ENCODE measurements around the gene LCAT.
"Not testable (repeated sequence)": the region's sequence is repeated elsewhere in the genome, so short reads cannot be mapped to it uniquely, and the experiment has no call there.

LCAT gene

DNA sequence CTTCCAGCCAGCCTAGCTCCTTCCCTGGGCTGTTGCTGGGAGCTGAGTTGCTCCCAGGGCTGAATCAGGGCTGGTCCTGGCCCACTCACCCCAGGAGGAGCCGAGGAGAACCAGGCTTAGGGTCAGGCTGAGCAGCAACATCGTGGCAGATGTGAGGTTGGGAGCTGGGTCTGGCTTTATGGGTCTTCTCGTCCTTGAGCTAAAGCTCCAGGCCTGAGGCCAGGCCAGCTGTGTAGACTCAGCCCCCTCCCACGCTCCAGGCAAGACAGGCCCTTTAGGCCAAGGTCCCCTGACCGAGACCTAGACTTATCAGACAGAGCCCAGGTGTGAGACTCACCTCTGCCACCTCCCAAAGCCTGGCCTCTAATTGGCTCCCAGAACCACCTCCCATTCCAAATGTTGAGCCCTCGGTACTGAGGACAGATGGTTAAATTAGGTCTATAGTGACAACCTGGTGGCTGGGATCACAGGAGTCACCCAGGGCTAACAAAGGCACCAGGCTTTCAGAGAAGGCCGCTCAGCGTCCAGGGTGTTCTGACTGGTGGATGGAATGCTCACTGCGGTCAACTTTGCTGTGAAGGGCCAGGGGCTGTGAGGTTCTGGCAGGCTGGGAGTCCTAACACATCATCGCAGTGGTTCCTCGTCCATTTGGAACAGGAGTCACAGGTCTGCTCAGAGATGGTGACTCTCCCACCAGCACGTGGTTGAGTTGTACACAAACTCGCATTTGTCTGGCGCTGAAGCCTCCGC is 12.0 kb downstream of the LCAT start, which contains the start of gene CTRL:
Gene CTRL, minus strand, starts transcription at position 151 of the 750 bp plus-strand sequence. Its CDS starts 10 bp downstream, at position 141.
- no peak for FAIRE-seq

DNA sequence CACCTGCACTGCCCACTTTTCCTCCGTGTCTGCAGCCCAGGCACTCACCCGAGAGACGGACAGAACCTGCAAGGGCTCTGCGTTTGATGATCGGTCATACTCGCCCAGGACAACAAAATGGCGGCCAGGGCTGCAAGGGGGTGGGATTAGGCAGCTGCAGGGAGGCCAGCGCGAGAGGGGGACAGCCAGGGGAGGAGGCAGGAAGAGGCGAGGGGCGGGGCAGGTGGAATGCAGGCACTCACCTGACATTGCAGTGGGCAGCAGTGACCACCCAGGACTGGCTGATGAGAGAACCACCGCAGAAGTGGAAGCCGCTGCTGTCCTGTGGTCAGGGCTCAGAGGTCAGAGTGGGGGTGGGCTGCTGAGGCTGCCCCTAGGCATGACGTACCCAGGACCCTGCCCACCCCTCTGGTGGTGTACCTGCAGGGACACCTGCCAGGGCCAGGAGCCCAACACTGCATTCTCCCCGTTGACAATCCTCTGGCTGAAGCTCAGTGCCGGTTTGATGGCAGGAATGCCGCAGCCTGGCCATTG is 13.2 kb downstream of the LCAT start:
- FAIRE-seq: no peak

DNA sequence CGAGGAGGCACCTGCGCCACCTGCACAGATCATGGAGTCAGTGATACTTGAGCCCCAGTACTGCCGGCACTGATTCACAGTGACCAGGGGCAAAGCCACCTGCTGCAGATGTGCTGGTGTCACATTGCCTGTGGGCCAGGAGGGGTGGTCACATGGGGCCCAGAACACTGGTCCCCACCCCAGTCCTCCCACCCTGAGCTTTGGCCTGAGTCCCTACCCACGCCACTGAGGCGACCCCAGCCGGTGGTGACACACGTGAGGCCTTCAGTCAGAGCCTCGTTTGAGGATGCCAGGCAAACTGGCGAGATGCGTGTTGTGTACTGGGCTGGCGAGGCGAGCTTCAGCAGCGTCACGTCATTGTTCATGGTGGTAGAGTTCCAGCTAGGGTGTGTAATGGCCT is 13.7 kb downstream of the LCAT start:
- no peak for FAIRE-seq

DNA sequence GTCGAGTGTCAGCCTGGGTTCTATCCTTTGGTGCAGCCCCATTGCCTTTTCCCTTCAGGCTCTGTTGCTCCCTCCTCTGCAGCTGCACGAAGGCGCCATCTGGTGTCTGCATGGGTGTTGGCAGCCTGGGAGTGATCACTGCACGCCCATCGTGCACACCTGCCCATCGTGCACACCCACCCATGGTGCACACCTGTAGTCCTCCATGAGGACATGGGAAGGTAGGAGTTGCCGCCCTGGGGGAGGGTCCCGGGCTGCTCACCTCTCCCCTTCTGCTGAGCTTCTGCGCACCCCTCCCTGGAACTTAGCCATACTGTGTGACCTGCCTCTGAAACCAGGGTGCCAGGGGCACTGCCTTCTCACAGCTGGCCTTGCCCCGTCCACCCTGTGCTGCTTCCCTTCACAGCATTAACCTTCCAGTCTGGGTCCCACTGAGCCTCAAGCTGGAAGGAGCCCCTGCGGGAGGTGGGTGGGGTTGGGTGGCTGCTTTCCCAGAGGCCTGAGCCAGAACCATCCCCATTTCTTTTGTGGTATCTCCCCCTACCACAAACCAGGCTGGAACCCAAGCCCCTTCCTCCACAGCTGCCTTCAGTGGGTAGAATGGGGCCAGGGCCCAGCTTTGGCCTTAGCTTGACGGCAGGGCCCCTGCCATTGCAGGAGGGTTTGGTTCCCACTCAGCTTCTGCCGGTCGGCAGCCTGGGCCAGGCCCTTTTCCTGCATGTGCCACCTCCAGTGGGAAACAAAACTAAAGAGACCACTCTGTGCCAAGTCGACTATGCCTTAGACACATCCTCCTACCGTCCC is 15.2 kb downstream of the LCAT start:
- FAIRE-seq: no peak

DNA sequence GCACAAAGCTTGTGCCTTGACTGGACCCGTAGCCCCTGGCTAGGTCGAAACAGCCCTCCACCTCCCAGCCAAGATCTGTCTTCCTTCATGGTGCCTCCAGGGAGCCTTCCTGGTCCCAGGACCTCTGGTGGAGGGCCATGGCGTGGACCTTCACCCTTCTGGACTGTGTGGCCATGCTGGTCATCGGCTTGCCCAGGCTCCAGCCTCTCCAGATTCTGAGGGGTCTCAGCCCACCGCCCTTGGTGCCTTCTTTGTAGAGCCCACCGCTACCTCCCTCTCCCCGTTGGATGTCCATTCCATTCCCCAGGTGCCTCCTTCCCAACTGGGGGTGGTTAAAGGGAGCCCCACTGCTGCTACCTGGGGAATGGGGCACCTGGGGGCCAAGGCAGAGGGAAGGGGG is 15.8 kb downstream of the LCAT start:
- no peak for FAIRE-seq

DNA sequence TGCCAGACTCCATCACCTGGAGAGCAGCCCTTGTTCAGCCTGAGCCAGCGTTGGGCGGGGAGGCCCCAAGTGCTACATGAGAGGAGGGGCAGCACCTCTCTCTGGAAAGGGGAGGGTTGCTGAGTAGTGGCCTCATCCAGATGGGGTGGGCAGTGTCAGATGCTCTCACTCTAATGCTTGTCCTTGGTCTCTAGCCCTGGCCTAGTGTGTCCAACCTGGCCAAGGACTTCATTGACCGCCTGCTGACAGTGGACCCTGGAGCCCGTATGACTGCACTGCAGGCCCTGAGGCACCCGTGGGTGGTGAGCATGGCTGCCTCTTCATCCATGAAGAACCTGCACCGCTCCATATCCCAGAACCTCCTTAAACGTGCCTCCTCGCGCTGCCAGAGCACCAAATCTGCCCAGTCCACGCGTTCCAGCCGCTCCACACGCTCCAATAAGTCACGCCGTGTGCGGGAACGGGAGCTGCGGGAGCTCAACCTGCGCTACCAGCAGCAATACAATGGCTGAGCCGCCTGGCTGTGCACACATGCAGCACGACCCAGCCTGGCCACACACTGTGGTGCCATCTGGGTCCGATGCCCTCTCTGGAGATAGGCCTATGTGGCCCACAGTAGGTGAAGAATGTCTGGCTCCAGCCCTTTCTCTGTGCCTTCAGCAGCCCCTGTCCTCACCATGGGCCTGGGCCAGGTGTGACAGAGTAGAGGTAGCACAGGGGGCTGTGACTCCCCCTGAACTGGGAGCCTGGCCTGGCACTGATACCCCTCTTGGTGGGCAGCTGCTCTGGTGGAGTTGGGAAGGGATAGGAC is 16.6 kb downstream of the LCAT start:
- FAIRE-seq: no peak

DNA sequence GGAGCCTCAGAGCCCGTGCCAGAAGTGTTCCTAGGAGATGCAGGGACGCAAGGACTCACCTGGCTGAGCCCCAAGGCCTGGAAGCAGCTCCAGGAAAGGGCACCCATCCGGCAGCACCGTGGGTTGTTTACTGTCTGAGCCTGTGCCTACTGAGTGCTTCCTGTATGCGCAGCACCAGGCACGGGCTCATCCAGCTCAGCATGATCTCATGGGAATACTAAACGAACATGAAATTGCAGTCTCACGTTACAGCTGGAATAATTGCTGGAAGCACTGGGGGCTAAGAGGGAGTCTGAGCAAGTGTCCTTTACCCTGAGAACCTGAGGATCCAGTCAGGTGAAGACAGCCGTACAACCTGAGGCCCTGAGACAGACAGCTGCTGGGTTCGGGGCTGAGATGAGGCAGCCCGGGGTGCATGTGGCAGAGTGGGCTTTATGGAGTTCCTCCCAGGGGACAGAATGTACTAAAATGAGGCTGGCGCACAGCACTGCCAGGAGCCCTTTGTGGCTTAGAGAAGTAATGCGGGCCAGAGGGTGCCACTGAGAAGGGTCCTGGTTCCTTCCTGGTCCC is 17.7 kb downstream of the LCAT start:
- FAIRE-seq: no peak

DNA sequence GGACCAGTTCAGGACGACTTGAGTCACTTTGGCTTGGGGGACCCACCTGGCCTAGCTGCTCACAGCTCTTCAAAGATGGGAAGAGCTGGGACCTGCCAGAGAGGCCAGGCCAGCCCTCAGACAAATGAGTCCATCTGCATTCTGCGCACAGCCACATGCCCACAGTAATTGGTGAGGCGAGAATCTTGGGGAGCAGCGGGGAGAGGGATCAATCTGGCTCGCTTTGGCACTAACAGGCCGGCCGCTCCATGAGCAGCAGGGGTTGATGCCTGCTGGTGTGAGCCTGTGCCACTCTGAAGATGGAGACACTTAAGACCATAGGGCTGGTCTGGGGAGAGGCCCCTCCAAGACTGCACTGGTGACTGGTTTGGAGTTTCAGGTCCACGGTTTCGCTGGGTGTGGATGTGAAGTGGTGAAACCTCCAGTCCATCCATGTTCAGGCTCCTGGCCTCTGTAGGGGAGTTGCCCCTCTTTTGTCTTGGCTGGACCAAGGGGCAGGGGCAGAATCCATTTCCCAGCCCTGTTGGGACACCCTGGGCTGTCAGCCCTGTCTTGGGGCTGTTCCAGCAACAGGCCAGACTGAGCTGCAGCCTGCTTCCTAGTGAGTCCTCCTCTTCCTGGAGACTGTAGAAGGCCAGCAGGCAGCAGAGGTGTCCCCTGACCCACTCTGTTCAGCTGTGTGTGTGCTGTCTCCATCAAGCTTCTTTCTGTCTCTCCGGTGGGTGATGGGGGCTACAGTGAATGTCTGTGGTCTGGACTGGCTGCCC is 19.6 kb downstream of the LCAT start:
- FAIRE-seq: no peak

DNA sequence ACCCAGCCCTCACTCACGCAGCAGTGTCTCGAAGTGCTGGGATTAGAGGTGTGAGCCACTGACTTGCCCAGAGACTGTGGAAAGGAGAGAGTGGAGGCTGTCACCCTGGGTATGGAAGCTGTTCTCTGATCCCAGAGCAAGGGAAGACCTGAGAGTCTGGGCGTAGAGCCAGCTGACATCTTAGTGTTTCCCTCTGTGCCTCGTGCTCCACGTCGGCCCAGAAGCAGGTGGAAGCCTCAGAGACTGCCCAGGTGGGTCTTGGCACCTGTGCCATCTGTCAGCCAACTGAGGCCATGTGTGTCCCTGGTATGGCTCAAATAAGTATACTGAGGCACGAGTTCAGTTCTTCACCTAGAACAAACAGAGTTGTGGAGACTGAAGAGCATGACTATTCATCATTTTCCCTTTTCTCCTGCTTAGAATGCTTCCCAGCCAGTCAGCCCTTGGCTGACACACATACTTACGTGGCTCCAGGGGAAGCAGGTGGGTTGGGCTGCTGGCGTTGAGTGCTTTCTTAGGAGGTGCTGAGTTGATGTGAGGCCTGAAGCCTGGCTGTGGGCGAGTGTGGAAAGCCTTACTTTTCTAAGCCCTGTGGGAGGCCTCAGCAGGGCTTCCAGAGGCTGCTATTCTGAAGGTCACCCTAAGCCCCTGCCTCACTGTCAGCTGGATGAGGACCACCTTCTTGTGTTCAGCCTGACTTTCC is 20.4 kb downstream of the LCAT start:
- FAIRE-seq: no peak

DNA sequence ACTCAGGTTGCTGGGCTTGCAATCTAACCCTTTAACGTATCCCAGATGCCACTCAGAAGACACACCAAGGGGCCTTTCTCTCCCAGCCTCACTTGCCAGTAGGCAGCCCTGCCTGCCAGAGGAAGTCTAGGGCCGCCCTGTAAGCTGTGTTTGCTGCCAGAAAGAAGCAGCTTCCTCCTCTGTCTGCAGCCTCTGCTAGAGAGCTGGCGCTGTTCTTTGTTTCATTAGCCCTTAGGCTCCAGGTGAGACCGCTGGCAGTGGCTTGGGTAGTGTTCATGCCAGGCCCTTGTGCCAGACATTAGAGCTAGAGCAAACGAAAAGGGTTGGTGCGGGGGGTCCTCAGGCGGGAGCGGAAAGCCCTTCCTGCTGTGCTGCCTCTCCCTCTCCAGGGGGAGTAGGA is 21.2 kb downstream of the LCAT start:
- FAIRE-seq: no peak

DNA sequence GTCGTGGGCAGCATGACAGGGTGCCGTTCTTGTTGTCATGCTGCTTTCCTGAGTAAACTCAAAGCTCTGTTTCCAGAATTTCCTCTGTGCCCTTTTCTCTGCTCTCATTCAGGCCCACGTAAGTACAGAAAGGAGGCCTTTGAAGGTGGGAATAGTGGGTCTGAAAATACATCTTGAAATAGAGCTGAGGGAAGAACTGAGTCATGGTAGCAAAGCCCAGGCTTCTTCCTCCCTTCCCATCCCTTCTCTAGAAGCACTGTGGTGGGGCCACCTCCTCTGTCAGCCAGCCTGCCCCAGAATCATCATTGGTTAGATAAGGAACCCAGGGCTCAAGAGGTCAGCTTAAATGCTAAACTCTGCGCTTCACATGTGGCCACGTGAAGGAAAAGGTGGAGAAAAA is 21.7 kb downstream of the LCAT start:
- FAIRE-seq: no peak

DNA sequence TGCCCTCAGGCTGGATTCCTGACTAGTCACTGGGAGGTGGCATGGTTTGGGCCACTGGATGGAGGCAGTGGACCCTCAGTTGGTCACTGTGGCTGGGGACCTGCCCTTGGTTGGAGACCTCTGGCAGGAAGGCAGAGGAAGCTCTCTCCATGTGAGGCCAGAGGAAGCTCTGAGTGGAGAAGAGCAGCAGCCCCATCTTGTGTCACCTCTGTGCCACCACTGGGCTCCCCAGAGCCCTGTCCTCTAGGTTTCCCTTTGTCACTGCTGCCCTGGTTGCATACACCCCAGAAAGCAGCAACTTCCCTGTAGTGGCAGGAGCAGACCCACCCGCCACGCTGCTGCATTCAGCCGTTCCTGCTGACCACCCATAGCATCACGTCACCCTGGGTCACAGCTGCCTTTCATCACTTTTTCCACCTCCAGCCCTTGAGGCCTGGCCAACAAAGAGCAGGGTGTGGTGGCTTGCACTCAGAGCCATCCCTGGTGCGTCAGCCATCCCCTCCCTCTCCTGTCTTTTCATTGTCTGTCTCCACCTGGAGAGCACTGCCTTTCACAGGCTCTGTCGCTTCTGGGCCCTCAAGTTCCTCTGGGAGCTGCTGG is 24.2 kb downstream of the LCAT start:
- FAIRE-seq: no peak

DNA sequence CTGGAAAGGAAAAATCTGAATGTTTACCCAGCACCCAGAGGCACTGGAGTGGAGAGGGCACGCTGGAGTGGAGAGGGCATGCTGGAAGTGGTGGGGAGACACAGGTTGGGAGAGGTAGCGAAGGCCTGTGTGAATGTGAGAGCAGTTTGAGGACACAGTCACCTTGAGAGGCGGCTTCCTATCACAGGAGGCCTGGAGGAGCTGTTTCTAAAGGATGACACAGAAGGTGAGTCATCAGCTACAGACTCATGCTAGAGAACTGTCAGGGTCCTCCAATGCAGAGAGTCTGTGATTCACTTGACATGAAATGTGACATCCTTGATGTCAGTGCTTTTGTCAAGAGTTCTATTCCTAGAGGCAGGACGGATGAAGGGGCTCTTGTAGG is 26.1 kb downstream of the LCAT start:
- FAIRE-seq: no peak

DNA sequence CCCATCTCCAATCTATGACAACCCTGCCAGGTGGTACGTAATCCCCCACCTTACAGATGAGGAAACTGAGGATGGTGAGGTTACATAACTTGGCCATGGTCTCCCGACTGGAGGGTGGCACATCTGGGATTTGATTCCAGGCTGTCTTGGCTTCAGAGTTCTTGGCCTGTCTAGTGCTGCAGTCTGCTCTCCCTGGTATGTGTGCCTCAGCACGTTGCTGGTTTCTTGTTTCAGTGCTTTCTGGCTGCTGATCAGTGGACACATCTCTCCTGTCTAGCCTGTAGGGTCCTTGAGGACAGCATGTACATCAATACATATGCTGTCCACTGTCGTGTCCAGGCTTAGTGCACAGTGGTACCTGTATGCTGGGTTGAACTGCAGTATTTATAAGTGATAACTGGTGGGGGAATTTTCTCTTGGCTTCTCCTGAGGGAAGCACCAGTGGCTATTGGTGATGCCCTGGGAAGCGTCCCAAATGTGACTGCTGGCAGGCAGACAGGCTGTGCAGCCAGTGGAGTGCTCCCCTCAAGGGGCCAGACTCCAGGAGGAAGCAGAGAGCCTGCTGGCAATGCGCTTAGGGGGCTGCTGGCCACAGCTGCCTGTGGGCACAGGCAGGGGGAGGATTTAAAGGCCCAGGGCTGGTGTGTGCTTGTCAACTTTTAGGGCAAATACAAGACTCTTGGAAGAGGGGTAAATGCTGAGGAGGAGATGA is 26.6 kb downstream of the LCAT start:
- FAIRE-seq: no peak

DNA sequence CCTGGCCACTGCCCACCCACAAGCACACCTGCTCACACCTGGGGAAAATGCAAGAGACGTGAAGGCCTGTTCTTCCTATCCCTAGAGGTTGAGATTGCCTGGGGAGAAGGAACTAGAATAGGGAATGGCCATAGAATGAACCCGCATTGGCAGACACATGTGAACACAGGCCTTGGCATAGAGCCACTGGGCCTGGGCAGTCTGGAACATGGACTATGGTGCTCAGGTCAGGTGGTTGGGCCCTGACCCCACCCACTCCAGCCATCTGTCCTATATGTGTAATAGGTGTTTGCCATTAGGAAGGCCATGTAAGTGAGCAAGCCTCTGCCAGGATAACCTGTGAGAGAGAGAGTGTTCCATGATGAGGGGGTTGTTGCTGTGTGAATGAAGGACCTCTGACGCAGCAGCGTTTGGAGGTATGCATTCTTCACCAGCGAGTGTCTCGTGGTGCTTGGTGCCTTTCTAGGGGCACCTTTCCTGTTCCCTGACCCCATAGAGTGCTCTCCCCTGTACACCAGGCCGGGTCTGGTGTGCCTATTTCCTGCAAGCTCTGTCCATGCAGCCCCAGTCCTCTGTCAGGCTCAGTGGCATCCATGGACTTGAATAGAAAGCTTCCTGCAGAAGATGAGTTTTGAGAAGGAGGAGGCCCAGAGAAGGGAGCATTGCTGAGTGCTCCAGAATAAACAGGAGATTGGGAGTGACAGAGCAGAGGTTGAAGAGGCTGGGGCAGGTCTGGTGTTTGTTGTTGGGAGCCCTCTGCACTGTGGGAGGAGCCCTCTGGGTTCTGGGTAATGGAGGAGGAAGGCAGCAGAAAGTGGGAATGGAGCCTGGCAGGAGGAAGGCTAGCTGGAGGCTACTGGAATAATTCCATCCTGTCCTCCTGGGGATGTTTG is 27.8 kb downstream of the LCAT start:
- FAIRE-seq: no peak

DNA sequence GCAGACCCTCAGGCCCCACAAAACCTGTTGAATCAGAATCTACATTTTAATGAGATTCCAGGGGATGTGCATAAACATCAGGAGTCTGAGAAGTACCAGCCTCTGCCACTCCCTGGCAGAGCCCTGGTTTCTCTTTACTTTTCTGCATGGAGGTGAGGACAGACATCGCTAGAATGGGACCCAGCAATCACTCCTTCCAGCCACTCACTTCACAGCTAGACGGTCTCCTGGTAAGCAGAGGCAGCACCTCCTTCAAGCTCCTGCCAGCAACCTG is 28.5 kb downstream of the LCAT start:
- FAIRE-seq: not testable (repeated sequence)

DNA sequence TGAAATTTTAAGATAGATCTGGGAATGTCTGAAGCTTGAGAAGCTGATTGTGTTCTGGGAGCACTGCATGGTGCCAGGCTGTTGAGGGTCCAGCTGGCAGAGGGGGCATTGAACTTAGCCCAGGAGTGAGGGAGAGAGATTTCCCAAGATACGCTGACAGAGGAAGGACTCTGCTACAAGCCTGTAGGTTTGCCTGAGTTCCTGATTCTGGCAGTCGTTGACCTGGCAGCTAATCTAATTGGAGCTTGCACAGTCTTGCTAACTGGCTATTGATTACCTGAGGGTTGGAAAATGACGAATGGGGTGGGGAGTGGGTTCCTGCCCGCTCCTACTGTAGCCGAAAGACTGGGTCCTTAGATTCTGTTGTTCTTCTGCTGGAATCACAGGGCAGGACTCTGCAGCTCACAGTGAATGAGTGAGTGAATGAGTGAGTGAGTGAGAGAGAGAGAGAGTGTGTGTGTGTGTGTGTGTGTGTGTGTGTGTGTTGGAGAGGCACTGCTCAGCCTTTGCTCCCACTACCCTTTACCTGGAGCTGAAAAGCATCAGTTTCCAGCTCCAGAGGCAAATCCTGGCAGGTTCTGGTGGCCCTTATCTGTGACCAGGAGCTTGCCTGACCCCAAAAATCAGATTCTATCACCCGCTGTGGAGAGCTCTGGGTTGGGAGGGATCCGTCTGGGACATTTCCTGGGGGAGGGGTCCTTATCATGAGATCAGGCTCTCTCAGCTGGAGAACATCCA is 29.0 kb downstream of the LCAT start:
- FAIRE-seq: no peak

DNA sequence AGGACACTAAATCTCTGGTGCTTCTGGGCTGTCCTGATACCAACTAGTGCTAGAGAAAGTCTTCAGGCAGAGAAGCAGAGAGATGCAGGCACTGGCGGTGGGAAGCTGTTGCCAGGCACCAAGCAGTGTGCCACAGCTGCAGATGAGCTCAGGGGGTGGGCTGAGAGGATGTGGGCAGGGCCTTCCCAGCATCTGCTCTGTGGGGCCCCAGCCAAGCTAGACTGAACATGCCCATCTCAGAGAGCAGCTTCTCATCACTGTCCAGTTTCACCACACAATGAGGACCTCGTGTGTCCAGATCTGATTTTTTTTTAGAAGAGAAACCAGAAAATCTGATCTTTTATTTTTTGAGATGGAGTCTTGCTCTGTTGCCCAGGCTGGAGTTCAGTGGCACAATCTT is 33.8 kb downstream of the LCAT start:
- FAIRE-seq: no peak
